Measurements from ENCODE around the gene DEF6. TPM values are rescaled to one million over a fixed set of nuclear protein-coding genes. Genes with fewer than 3 reads are reported as not detected.

Gene DEF6
- 0.32 and 1.3 TPM in 2 replicates for total RNA-seq

- H3K4me3 ChIP-seq (ENCODE audit: low read depth, low read length), result peak within 1 kb of the TSS; percentile 39
- peak; percentile 76 for TF ChIP-seq CTCF (IDR thresholded peaks at IDR 0.05; ENCODE audit: insufficient read depth, low read depth, low read length)
- DNase-seq (ENCODE audit: low read depth), result peak; percentile 84
These were observed at the start of gene DEF6 for GRCh38 chr6:35297601-35298481. Gene DEF6, plus strand, starts transcription at chr6:35297818. Its CDS starts 39 bp downstream, at chr6:35297857.

DNA sequence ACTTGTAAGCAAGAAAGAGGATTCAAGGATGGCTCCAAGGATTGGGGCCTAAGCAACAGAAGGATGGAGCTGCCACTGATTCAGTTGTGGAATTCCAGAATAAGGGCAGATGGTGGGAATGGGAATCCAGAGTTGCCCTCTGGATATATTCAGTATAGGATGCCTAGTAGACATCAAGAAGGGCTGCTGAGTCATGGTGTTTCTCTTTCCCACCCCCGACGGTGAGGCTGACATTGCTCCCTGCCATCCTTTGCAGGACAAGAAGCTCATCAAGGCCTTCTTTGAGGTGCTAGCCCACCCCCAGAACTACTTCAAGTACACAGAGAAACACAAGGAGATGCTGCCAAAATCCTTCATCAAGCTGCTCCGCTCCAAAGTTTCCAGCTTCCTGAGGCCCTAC, 49.3 kb upstream of the DEF6 start:
- DNase-seq (ENCODE audit: low read depth), result no peak
- TF ChIP-seq CTCF (IDR thresholded peaks at IDR 0.05; ENCODE audit: insufficient read depth, low read depth, low read length), result no peak
- H3K4me3 ChIP-seq (ENCODE audit: low read depth, low read length), result no peak overlapping the region

DNA sequence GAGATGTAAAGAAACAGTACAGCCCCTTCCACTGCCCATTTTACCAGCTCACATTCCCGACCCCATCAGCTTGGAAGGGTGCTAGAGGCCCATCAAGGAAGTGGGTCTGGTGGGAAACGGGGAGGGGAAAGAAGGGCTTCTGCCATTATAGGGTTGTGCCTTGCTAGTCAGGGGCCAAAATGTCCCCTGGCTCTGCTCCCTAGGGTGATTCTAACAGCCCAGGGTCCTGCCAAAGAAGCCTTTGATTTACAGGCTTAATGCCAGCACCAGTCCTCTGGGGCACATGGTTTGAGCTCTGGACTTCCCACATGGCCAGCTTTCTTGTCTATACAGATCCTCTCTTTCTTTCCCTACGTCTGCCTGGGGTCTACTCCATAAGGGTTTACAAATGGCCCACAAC, 48.7 kb upstream of the DEF6 start:
- no peak overlapping the region for H3K4me3 ChIP-seq (ENCODE audit: low read depth, low read length)
- no peak for TF ChIP-seq CTCF (IDR thresholded peaks at IDR 0.05; ENCODE audit: insufficient read depth, low read depth, low read length)

GRCh38 chr6:35251949-35252348, 45.7 kb upstream of the DEF6 start:
- no peak for DNase-seq (ENCODE audit: low read depth)
- H3K4me3 ChIP-seq (ENCODE audit: low read depth, low read length), result no peak overlapping the region
- TF ChIP-seq CTCF (IDR thresholded peaks at IDR 0.05; ENCODE audit: insufficient read depth, low read depth, low read length), result no peak

More for the DNA sequence above, 48.7 kb upstream of the DEF6 start:
- no peak for DNase-seq (ENCODE audit: low read depth)

GRCh38 chr6:35253249-35253648, 44.4 kb upstream of the DEF6 start:
- H3K4me3 ChIP-seq (ENCODE audit: low read depth, low read length), result no peak overlapping the region
- no peak for DNase-seq (ENCODE audit: low read depth)
- no peak for TF ChIP-seq CTCF (IDR thresholded peaks at IDR 0.05; ENCODE audit: insufficient read depth, low read depth, low read length)

DNA sequence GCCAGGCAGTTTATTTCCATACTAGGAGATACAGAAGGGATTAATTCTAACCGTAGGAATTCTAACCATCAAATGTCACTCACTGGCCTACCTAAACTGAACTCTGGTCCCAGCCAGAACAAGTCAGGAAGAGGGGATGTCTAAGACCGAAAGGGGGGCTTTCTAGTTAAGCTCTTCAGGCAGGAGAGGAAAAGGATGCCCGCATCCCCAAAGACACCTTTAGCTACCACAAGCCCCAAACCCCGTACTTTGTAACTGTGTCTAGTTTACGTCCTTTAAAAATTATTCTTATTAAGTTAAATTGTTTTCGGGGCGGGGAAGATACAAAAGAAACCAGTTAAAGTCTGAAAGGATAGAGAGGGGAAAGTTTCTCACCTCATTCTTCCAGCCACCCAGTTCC, 39.3 kb upstream of the DEF6 start:
- H3K4me3 ChIP-seq (ENCODE audit: low read depth, low read length), result peak overlapping the region; percentile 89
- no peak for TF ChIP-seq CTCF (IDR thresholded peaks at IDR 0.05; ENCODE audit: insufficient read depth, low read depth, low read length)
- DNase-seq (ENCODE audit: low read depth), result no peak
